Measurements from ENCODE around the gene ALDOB. TPM values are rescaled to one million over a fixed set of nuclear protein-coding genes. Genes with fewer than 3 reads are reported as not detected.

The ALDOB gene
- total and polyA plus RNA-seq, 2 of the 8 experiments (the other 6 are each of a cell fraction or from before 2014, with no cell fraction given) = not detected

GRCh38 chr9:101455656-101456240 is 20.2 kb upstream of the ALDOB start (continued):
- TF ChIP-seq RNF2 (IDR thresholded peaks at IDR 0.05; ENCODE audit: borderline replicate concordance, low read depth, low read length, missing control alignments, poor library complexity, severe bottlenecking) (no peak), TAF1 (IDR thresholded peaks at IDR 0.05; ENCODE audit: low read depth, low read length) (no peak), EP300 (IDR thresholded peaks at IDR 0.05; ENCODE audit: borderline replicate concordance in 1 of 2, low read depth in 2 of 2, low read length in 2 of 2) (no peak), EGR1 (IDR thresholded peaks at IDR 0.05; ENCODE audit: borderline replicate concordance, low read depth, low read length) (no peak), SRF (IDR thresholded peaks at IDR 0.05; ENCODE audit: low read depth, low read length) (no peak)
